ENCODE data around the gene PLEKHA3. TPM values are rescaled to one million over a fixed set of nuclear protein-coding genes. Genes with fewer than 3 reads are reported as not detected.

The PLEKHA3 gene
- total and polyA plus RNA-seq, 12 donors = 1.8 to 96.4 (median 30.7) TPM

DNA sequence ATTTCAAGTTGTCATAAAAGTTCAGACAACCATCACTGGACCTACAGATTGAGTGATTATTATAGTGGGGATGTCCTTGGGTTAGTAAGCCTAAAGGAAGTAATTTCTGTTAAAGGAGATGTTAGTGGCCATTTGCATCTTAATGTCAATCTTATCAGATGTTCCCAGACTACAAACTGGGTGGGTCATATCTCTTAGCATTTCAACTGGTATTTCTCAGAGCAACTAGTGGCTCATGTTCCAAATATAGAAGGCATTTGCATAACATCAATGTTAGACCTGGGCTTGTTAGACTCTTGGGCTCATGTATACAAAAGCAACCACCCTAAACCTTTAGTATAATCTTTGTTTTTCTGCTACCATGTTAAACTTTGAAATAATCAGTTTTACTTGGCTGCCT lies 17.9 kb downstream of the PLEKHA3 start:
- Histone ChIP-seq H3K4me1 (replicated peaks in 1 of 2) (no peaks in the 10 kb centered on the region), H3K27me3 (no peaks in the 10 kb centered on the region), H3K4me3 (no peak overlapping the region), H3K36me3 (replicated peaks in 1 of 2) (peaks cover 0 to 77% of the 10 kb centered on the region in 2 donors), H3K27ac (no peak overlapping the region), H3K9me3 (replicated peaks in 1 of 3) (no peaks in the 10 kb centered on the region)
- intact Hi-C loops (cut with DNase I) = no loop called here
- no peak for DNase-seq
- TF ChIP-seq POLR2A (IDR thresholded peaks at IDR 0.05) = no peak
- TF ChIP-seq, protein P1, sequence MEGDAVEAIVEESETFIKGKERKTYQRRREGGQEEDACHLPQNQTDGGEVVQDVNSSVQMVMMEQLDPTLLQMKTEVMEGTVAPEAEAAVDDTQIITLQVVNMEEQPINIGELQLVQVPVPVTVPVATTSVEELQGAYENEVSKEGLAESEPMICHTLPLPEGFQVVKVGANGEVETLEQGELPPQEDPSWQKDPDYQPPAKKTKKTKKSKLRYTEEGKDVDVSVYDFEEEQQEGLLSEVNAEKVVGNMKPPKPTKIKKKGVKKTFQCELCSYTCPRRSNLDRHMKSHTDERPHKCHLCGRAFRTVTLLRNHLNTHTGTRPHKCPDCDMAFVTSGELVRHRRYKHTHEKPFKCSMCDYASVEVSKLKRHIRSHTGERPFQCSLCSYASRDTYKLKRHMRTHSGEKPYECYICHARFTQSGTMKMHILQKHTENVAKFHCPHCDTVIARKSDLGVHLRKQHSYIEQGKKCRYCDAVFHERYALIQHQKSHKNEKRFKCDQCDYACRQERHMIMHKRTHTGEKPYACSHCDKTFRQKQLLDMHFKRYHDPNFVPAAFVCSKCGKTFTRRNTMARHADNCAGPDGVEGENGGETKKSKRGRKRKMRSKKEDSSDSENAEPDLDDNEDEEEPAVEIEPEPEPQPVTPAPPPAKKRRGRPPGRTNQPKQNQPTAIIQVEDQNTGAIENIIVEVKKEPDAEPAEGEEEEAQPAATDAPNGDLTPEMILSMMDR (IDR thresholded peaks at IDR 0.05) = no peak

GRCh38 chr2:178499640-178500039 lies 19.4 kb downstream of the PLEKHA3 start:
- peaks cover 0 to 79% of the 10 kb centered on the region in 2 donors for H3K36me3 ChIP-seq (replicated peaks in 1 of 2)
- DNase-seq = no peak

DNA sequence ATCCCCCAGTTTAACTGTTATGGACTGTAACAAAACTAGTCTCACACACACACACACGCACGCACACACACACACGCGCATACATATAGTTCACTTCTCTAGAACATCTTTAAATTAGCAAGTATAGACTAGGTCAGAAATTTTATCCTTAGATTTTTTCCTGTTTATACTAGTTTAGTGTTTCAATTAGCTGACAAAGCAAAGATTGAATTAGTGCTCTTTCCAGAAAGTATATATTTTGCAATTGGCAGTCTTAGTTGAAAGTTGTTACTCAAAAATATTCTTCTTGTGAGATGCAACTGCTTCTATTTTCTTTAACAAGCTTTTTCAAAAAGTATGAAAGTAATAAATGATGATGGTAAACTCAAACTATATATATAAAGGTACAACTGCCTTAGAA lies 22.5 kb downstream of the PLEKHA3 start:
- TF ChIP-seq POLR2A (IDR thresholded peaks at IDR 0.05) = no peak
- TF ChIP-seq, protein P1 (IDR thresholded peaks at IDR 0.05) = no peak
- peaks cover 0 to 8% of the 10 kb centered on the region in 2 donors for H3K4me1 ChIP-seq (replicated peaks in 1 of 2)
- H3K9me3 ChIP-seq (replicated peaks in 1 of 3) = no peaks in the 10 kb centered on the region
- no peak overlapping the region for H3K27ac ChIP-seq
- no peak overlapping the region for H3K4me3 ChIP-seq
- intact Hi-C loops (cut with DNase I) = no loop called here
- WGBS, 4 donors = 50 to 99% (median 97%) methylated on average over 4 of the region's 4 CpGs
- no peaks in the 10 kb centered on the region for H3K27me3 ChIP-seq
- H3K36me3 ChIP-seq (replicated peaks in 1 of 2) = peaks cover 0 to 60% of the 10 kb centered on the region in 2 donors
- no peak for DNase-seq

More at GRCh38 chr2:178499640-178500039, 19.4 kb downstream of the PLEKHA3 start:
- TF ChIP-seq, protein P1 (IDR thresholded peaks at IDR 0.05) = no peak
- no peak for TF ChIP-seq POLR2A (IDR thresholded peaks at IDR 0.05)
- H3K27ac ChIP-seq = no peak overlapping the region
- no peaks in the 10 kb centered on the region for H3K27me3 ChIP-seq
- WGBS, 4 donors = 96 to 100% (median 96%) methylated on average over 3 of the region's 3 CpGs
- intact Hi-C loops (cut with DNase I) = no loop called here
- H3K4me1 ChIP-seq (replicated peaks in 1 of 2) = no peaks in the 10 kb centered on the region
- H3K9me3 ChIP-seq (replicated peaks in 1 of 3) = no peaks in the 10 kb centered on the region
- no peak overlapping the region for H3K4me3 ChIP-seq

GRCh38 chr2:178506101-178506500 lies 25.8 kb downstream of the PLEKHA3 start:
- peaks cover 0 to 40% of the 10 kb centered on the region in 2 donors for H3K36me3 ChIP-seq (replicated peaks in 1 of 2)
- no peak for TF ChIP-seq POLR2A (IDR thresholded peaks at IDR 0.05)
- TF ChIP-seq, protein P1 (IDR thresholded peaks at IDR 0.05) = no peak
- H3K4me3 ChIP-seq = no peak overlapping the region
- DNase-seq = no peak
- no peaks in the 10 kb centered on the region for H3K27me3 ChIP-seq
- no peak overlapping the region for H3K27ac ChIP-seq
- H3K4me1 ChIP-seq (replicated peaks in 1 of 2) = peaks cover 0 to 8% of the 10 kb centered on the region in 2 donors
- intact Hi-C loops (cut with DNase I) = no loop called here
- no peaks in the 10 kb centered on the region for H3K9me3 ChIP-seq (replicated peaks in 1 of 3)
- 58 to 85% (median 73%) methylated on average over 1 of the region's 1 CpG for WGBS, 4 donors
